Stimulated activated CD8-positive, alpha-beta memory T cell treated with anti-CD3 and anti-CD28 coated beads, Interleukin-7, amount 100 ng/mL, for 4 hours (primary cell): ENCODE results near the gene PSMC5.
"Not testable (repeated sequence)": the region's sequence is repeated elsewhere in the genome, so short reads cannot be mapped to it uniquely, and the experiment has no call there.

Experiments
- DNase-seq, 2 donors: peaks; one replicate each; pipeline ENCODE4 v3.0.0-alpha.2; 2020; ENCODE audit warnings: low read depth in 2 of 2

Gene PSMC5

DNA sequence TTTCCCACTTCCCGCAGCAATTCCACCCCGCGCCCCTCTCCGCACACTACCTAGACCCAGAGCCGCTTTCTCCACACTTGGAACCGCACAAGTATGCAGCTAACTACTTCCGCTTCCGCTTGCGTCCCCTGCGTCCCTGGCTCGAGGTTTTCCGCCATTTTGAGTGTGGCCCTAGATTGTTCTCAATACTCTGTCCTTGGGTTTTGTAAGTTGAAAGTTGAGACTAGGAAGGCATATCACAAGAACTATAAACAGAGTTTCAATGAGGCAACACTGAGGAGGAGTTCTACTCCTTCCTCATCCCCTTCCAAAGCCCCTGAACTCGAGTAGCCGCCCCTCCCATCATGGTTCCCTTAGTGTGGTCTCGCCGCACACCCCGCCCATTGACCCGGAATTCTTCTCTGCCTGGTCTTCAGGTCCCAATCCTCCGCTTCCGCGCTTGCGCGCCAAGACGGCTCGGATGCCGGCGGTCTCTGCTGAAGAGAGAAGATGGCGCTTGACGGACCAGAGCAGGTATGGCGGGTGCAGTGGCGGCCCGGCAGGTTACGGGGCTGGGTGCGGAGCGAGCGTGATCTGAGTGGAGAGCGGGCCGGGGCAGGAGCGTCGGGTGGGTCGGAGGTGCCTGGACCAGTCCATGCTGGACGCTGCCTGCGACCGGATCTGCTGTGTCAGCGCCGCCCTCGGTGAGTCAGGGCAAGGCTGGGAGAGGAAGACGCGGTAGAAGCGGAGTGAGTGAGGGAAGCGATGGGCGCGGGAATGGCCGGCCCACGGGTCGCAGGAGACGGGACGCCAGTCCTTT lies at the start of gene PSMC5, which contains the start of gene FTSJ3:
PSMC5 (plus strand) TSS at position 430 of the 799 bp plus-strand sequence; CDS start at position 490, 60 bp downstream.
FTSJ3 (minus strand) TSS at position 662 of the 799 bp plus-strand sequence. CDS start 761 bp downstream, outside the sequence.
- DNase-seq: peak; percentile 93 to 95

DNA sequence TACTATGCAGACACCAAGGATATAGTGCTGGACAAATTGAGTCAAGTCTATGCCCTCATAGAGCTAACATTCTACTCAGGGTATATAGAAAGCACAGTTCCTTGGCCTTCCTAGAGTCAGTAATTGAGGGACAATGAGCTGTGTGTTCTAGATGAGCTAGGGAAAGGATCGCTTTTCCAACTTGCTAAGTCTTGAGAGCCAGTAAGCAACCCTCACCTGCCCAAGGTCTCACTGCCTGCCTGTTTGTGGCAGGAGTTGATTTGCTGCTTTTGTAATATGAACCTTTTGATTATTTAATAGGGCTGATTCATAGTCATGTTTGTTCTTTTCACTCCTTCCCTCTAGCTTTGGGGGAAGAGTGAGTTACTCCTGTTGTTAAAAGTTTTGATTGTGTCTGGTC lies 46.7 kb upstream of the PSMC5 start:
- no peak for DNase-seq

DNA sequence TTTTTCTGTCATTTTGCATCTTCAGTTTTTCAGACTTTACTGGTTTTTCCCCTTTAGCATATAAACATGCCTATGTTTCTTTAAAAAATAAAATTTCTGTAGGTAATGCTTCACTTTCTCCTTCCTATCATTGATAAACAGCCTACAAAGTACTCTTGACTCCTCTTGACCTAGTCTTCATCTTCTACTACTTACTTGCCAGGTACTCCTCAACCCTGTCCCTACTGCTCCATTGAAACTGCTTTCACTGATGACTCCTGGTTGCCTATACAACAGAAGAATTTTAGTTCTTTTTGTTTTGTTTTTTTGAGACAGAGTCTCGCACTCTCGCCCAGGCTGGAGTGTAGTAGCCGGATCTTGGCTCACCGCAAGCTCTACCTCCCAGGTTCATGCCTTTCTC lies 46.3 kb upstream of the PSMC5 start:
- no peak for DNase-seq

DNA sequence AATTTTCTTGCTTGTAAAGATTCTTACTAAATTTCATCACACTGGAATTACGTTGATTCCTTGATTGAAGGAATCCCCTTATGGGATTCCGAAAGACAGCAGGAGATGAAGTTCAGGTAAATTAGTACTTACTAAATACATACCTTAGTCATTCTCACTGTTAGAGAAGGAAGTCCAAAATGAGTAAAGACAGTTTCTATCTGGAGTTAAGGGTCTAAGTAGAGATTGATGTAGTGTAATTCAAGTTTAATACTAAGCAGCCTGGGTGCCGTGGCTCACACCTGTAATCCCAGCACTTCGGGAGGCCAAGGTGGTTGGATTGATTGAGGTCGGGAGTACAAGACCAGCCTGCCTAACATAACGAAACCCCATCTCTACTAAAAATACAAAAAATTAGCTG lies 43.7 kb upstream of the PSMC5 start:
- DNase-seq: no peak

DNA sequence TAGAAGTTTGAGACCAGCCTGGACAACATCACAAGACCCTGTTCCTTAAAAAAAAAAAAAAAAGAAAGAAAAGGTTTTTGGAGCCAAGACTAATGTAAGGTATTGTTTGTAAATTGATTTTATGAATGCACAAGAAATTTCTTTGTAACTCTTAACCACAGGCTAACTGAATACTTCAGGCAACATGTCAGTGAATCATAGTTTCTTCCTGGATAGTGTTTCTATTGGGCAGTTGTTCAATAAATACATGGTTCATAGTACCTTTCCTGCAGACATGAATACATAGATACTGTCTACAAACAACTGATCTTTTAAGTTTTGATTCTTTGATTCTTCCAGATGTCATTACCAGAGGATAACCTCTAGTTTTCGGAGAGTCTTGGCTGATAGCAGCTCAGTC lies 41.7 kb upstream of the PSMC5 start:
- DNase-seq: no peak

DNA sequence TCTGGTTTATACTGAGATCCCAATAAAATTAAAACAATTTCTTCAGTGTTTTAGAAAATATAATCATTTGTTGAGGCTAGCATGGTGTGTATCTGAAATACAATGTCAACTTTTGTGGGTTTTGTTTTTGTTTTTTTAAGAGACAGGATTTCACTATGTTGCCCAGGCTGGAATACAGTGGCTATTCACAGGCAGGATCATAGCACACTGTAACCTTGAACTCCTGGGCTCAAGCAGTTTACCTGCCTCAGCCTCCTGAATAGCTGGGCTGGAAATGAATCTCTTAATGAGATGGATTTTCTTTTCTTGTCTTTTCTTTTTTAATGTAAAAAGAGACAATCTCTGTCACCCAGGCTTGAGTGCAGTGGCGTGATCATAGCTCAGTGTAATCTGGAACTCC lies 41.1 kb upstream of the PSMC5 start:
- no peak for DNase-seq

DNA sequence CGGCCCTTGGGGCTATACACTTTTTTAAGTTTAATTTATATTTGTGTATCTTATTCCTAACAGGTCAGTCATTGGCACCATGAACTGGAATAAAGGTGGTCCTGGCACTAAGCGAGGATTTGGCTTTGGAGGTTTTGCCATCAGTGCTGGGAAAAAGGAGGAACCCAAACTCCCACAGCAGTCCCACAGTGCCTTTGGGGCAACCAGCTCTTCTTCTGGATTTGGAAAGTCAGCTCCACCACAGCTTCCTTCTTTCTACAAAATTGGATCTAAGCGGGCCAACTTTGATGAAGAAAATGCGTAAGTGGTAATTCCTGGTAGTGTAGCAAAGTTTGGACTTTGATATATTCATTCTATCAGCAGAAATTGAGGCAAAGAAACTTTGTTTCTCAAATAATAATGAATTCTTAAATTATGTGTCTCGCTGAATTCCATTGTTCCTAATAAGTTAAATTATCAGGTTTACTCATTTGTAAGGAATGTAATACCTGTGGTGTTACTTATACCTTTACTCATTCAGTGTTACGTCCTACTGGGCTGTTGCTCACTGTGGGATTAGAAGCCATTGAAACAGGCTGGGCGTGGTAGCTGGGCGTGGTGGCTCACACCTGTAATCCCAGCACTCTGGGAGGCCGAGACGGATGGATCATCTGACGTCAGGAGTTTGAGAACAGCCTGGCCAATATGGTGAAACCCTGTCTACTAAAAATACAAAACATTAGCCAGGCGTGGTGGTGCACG lies 40.1 kb upstream of the PSMC5 start:
- no peak for DNase-seq

DNA sequence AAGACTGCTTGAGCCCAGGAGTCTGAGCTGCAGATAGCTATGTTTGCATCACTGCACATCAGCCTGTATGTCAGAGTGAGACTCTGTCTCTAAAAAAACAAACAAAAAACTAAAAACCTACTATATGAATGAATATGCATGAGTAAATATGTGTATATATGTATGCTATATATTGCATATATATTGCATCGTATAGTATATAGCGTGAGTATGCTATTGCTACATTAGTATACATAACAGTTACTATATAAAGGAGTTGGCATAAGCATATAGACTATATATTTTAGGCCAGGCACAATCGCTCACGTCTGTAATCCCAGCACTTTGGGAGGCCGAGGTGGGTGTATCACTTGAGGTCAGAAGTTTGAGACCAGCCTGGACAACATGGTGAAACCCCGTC lies 37.2 kb upstream of the PSMC5 start:
- no peak for DNase-seq

DNA sequence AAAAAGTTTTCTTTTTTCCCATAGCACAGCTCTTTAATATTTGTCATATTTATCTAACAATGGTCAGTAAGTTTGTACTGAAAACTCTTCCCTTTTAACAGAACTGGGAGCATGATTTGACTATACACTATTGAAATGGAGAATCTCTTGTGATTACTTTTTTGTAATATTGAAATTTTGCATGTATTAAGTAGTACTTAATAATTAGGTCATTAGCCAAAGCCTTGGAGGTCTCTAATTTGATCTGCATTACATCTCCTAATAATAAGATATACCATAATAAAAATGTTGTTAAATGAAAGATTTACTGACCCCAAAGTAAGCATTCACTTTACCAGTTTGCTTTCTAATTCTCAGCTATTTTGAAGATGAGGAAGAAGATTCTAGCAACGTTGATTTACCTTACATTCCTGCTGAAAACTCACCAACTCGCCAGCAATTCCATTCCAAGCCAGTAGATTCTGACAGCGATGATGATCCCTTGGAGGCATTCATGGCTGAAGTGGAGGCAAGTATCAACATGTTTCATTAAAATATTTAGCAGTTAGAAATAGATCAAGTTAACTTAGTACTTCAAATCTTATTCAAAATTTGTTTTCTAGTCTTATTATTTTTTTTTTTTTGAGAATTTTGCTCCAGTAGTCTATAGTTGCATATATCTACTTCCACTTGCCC lies 35.0 kb upstream of the PSMC5 start:
- DNase-seq: no peak

DNA sequence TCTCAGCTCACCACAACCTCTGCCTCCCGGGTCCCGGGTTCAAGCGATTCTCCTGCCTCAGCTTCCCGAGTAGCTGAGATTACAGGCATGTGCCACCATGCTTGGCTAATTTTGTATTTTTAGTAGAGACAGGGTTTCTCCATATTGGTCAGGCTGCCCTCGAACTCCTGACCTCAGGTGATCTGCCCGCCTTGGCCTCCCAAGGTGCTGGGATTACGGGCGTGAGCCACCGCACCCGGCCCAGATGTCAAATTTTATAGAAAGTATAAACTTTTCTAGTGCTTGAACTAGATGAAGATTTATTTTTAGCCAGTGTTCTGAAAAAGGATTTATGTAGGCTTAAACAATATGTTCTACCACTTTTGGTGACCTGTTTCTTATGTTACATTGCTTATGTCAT lies 30.9 kb upstream of the PSMC5 start:
- not testable (repeated sequence) for DNase-seq

DNA sequence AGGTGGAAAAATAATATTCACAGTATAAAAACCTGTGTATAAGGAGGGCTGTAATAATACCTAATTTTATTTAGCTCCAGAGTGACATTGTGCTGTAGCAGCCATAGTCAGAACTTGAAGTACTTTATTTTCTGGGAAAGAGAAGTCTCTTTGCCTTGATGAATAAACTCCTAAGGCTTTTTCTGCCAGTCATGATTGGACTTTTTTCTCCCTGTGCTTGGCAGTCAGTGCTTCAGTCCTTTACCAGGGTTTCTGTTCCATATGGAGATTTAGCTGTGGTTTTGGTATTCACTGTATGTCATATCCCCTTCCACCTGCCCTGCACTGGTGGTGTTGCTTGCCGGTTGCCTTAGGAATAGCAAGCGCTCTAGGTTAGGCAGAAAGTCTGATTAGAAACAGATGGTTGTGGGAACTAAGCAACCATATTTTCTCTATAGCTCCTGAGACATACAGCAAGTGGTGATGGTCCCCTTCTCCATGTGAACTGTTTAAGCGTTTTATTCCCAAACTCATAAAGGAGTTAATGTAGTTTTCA lies 28.6 kb upstream of the PSMC5 start:
- DNase-seq: no peak

DNA sequence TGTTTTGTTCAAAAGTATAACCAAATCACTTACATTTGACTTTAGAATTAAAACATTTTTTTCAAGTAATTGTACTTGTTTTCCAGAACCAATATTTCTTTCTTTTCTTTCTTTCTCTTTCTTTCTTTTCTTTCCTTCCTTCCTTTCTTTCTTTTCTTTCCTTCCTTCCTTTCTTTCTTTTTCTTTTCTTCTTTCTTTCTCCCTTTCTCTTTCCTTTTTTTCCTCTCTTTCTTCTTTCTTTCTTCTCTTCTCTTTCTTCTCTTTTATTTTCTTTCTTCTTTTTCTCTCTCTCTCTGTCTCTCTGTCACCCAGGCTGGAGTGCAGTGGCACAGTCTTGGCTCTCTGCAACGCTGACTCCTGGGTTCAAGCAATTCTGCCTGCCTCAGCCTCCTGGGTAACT lies 26.4 kb upstream of the PSMC5 start:
- no peak for DNase-seq

DNA sequence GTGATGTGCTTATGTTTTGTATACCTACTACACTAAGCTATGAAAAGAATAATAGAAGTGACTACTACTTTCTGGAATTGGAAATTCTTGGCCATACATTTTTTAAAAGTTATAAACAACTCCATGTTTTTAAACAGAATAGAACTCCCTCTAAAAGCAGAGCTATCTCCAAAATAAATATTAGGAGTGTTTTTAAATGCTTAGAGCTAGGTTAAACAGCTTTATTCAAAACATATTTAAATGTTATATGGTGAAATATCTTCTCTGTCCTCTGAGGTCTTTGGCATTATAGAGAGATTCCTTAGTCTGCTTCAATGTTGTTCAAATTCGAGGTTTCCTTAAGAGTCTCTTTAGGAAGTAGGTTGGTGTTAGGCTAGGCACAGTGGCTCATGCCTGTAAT lies 22.9 kb upstream of the PSMC5 start:
- DNase-seq: no peak

DNA sequence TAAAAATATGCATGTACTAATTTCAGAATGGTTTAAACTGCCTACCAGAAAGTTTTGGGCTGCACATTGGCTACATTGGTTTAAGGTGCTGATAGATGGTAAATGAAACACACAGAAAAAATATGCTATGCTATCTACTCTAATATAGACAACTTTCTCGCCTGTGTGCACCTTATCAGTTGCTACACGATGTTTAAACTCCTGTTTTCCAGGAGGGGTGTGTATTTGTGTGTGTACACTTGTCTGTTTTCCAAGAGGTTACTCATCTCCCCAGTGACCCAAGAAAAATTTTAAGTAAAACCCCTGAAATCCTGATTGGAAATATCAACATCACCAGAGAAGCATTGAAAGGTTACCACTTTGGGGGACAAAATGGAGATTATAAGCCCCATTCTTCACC lies 21.6 kb upstream of the PSMC5 start:
- DNase-seq: no peak

DNA sequence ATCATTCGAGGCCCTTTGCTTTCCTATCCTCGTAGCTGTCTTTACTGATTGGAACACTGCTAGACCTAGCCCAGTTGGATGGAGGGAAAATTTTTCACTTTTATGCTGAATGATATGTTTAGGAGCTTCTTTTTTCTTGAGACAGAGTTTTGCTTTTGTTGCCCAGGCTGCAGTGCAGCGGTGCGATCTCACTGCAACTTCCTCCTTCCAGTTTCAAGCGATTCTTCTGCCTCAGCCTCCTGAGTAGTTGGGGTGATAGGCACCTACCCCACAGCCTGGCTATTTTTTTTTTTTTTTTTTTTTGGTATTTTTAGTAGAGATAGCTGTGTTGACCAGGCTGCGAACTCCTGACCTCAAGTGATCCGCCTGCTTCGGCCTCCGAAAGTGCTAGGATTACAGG lies 17.3 kb upstream of the PSMC5 start:
- no peak for DNase-seq

DNA sequence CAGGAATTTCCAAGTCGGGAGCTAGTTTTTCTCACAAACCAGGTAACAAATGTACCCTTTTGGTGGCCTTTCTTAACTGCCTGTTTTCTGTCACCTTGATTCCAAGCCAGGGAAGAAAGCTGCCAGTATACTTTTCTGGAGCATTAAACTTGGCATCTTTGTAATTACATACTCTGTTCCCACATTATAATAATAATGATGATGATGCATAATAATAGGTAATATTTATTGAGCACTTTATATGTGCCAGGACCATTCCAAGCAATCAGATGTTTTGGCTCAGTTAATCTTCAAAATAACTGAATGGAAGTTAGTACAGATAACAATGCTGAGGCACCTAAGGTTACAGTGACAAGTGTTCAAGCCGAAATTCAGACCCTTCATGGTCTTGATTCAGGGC lies 11.1 kb upstream of the PSMC5 start:
- DNase-seq: no peak

DNA sequence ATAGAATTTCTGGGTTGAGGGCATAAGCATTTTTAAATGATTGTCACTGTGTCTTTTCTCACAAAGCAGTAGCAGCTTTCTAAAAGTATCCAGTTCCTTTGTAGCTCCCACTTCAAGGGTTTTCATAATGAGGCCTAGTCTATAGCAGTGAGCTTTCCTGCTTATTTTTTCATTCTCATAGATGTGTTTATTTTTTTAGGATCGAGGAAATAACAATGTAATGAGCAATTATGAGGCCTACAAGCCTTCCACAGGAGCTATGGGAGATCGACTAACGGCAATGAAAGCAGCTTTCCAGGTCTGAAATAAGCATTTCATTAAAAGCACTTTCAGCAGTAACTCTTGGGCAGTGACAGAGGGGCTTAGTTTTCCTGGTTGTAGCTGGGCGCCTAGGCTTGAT lies 10.6 kb upstream of the PSMC5 start:
- no peak for DNase-seq

DNA sequence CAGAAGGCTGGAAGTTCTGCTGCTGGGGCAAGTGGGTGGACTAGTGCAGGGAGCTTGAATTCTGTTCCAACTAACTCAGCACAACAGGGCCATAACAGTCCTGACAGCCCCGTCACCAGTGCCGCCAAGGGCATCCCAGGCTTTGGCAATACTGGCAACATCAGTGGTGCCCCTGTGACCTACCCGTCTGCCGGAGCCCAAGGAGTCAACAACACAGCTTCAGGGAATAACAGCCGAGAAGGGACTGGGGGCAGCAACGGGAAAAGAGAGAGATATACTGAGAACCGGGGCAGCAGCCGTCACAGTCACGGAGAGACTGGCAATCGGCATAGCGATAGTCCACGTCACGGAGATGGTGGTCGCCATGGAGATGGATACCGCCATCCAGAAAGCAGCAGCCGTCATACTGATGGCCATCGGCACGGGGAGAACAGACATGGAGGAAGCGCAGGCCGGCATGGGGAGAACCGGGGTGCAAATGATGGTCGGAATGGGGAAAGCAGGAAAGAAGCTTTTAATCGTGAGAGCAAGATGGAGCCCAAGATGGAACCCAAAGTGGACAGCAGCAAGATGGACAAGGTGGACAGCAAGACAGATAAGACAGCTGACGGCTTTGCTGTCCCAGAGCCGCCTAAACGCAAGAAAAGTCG lies 9.4 kb upstream of the PSMC5 start:
- DNase-seq: no peak

DNA sequence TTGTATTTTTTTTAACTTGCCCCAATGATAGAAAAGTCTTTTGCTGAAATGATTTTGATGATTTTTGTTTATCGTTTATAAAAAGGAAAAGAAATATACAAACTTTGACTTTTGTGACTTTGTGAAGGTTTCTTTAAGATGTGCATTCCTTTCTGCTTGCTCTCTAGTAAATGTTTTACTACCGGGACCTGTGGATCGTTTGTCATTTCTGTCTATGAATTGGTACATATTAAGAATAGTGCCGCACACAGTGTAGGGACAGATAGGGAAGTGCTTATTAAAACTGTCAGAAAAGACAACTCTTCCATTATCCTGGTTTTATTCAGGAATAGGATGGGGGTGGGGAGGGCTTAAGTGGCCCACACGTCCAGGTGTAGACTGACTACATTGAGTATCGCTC lies 8.1 kb upstream of the PSMC5 start:
- no peak for DNase-seq

DNA sequence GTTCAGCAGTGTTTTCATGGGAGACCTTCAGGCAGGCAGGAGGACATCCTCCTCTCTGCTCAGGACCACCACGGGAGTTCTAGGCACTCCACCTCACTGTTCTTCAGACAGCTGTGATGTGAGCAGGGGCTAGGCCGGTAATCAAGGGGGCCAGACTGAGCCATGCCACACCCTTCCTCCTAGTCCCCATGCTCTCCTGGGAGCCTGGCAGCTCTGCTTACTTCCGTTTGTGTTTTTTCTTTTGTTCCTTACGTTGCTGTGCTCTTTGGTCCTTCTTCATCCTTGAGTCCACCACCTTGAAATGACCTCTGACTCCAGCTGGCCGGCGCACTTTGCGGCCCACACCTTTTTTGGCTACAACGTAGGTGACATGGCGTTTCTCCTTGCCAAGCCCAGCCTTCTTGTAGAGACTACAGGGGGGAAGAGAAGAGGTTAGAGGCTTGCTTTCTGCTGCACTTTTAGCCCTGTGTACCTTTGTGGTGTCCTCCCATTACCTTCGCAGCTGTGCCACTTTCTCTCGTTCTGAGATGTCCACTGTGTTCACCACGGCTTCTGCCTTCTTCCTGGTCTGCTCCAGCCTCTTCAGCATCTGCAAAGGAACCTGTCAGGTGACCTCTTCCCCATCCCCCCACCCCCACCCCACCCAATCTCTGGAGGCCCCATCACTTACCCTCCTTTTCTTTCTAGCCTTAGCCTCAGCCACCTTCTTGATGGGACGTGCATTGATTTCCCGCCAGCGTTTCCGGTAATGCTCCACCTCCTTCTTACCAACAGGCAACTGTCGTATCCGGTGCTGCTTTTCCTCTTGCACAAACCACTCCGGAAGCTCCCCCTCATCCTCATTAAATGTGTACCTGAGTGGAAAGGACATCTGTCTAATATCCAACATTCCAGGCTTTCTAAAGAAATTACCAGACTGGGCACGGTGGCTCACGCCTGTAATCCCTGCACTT lies 7.4 kb upstream of the PSMC5 start:
- DNase-seq: no peak
